ENCODE results near the gene SHB.

The SHB gene

DNA sequence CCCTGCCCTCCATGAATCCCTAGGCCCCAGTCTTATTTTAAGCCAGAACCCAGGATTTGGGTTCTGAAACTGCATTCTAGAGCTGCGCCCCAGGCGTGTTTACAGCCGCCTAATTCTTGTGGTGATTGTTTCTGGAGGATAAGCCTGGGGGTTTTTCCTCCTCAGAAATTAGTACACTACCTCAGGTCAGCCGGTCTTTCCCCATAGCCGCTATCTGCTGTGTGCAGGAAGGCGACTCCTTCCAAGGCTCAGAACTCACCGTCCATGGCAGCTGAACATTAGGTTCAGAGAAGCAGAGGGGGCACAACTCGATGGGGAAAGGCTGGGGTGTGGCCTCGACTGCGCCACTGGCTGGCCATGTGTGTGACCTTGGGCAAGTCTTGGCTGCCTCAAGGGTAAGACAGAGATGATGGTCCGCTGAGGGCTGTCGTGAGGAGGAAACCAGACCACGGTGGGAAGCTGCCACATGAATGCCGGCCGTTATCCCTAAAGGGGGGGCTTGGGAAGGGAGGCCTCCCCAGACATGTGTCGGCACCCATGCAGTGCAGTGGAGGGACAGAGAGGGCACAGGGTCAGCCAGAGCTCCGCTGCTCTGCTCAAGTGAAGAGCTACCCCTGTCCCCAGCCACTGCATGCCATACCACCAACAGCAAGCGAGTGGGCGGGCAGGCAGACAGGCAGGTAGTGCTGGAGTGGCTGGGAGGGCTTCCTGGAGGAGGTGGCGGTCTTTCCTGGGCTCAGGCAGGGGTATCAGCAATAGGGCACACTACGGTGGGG, 28.9 kb downstream of the SHB start:
- DNase-seq: no peak

GRCh38 chr9:38039090-38039906, 29.7 kb downstream of the SHB start:
- DNase-seq: no peak

- no peak for DNase-seq
Observed at GRCh38 chr9:38038307-38039089, 30.5 kb downstream of the SHB start.

DNA sequence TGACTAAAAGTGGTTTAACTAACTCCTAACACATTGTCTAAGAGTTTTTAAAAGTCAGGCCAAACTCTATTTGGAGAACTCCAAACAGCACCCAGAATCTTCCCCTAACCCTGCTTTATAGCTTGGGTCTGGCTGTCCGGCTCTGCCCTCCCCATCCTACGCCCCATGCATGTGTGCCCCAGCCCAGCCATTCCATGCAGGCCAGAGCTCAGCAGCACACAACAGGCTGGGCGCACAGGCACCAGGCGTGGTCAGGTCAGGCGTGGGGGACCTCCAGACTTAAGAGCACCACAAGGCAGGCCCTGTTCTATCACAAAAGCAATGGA, 31.1 kb downstream of the SHB start:
- DNase-seq: no peak

GRCh38 chr9:38036359-38037084, 32.5 kb downstream of the SHB start:
- DNase-seq: no peak

GRCh38 chr9:38035873-38036272, 33.2 kb downstream of the SHB start:
- no peak for DNase-seq

DNA sequence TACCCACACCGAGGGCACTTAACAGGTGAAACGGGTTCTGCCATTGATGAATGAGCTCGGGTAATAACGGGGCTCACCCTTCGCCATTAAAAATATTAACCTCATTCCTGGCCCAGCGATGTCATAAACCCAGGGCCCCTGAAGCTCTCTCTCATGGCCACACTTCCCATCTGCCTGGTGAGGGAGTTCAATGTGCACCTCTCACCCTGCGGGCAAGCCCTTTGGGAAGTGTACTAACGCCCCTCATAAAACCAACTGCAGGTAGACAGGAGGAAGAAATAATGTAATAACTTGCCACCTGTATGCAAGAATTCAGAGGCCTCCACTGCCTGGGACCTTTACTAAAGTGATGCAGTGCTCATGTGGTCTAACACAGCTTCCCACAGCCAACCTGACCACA, 35.1 kb downstream of the SHB start:
- no peak for DNase-seq

GRCh38 chr9:38032266-38033110, 36.5 kb downstream of the SHB start:
- no peak for DNase-seq

GRCh38 chr9:38031594-38031993, 37.4 kb downstream of the SHB start:
- DNase-seq: no peak

DNA sequence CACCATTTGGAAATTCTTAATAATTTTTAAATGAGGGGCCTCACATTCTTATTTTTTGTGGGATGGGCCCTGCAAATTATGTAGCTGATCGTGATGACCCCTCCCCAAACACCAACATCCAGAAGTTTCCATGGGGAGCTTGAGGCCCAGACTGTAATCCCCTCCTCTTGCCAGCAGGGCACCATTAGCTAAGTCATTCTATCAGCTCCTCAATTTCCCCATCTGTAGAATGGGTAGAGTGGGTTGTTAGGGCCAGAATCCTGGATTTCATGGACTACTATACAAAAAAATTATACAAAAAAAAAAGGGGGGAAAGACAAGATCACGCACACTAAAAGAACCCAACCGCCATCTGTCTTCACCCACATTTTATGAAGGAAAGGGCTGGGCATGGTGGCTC, 38.4 kb downstream of the SHB start:
- DNase-seq: no peak

GRCh38 chr9:38029915-38030638, 39.0 kb downstream of the SHB start:
- DNase-seq: no peak

GRCh38 chr9:38027714-38028113, 41.3 kb downstream of the SHB start:
- DNase-seq: no peak

- DNase-seq: no peak
Observed at GRCh38 chr9:38026840-38027527, 42.0 kb downstream of the SHB start.

DNA sequence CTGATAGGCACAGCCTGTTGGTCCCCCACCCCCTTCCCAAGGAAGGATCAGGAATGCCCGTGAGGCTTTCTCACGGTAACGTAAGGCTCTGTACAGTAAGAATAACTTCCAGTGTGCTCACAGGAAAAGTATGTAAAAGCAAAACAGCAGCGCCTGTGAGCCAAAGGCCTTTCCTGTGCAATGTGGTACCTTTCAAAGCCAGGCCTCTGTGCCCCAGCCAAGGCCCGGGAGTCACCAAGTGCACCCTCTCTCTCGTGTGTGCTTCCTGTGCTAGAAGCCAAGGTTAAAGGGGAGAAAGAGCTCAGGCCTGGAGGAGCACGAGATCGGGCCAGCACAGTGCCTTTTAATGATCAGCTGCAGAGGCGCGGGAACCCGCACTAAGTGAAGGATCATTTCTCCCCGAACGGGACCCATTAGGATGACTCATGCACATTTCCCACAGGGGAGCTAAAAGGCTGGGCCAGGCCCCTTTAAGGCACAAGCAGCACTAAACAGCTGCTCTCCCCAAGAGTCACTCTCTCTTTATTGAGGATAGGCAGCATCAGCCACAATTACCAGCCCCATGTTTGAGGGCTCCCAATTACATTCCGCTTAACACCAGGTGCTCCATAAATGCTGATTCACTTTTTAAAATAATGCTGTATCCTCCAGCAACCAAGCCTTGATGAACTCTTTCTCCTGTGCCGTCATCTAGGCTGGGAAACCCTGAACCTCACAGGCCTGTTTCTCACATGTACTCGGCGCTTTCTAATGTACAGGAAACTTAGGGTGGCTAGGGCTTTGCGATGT, 42.8 kb downstream of the SHB start:
- DNase-seq: no peak

DNA sequence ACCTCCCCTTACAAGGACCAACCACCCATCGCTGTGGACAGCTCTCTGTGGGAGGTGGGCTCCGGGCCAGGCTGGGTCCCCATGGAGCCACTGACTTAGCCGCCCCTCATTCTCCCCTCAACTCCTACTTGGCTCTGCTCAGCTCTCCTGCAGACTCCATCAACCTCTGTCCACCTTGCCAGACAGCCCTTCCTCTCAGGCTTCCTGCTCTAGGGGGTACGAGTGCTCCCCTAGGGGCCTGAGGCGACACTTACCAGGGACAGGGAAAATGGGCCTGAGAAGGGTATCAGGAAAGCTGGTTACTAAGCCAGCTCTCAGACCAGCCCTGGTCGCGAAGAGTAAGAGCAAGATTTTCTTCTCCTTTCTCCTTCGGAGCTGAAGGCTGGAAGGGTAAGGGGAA, 43.9 kb downstream of the SHB start:
- DNase-seq: no peak

DNA sequence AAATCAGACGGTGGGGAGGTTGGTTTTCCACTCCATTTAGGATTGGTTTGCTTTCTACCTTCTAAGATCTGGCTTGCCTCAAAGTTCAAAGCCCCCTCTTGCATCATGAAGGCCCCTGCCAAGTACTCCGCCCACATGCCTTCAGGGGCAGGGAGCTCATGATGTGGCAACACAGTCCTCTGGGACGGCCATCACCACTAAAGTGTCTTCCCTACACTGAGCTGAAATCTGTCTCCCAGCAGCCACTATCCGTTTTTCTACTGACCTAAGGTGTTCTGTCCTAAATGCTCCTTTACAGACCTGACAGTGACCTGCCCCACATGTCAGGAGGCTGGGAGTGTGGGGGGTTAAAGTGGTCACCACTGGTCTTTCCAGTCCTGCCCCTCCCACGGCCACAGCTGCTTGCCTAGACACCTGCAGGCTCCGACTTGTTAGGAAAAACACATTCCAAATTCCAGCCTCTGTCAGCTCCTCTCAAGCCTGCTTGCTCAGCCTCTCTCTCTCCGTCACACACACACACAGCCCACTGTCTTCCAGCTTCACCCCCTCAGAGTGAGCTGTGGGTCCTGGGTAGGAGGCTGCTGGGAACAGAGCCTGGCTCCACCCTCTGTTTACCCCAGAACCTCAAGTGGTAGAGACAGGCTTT, 44.9 kb downstream of the SHB start:
- DNase-seq: no peak

GRCh38 chr9:38023661-38024035, 45.4 kb downstream of the SHB start:
- no peak for DNase-seq

DNA sequence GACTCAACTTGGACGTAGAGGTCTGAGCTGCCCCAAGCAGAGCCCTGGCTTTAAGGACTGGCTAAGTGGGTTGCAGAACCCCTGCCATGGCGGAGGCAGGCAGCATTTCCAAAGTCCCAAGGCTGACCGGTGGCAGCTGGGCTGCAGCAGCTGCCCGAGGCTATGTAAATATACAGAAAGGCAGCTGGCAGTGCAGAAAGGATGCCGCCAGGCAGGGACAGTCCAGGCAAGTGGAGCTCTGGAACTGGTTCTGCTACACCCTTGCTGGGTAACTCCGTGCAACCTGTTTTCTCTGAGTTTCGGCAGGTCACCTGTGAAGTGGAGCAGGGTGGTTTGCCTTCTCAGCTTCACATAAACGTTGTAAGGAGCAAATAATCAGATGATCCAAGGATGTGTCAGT, 46.0 kb downstream of the SHB start:
- DNase-seq: no peak

GRCh38 chr9:38022203-38022895, 46.7 kb downstream of the SHB start:
- DNase-seq: no peak

All from SIG-M5 (cell line).